GM12878 (cell line): ENCODE measurements around the gene OR4D2. TPM values are rescaled to one million over a fixed set of nuclear protein-coding genes. Genes with fewer than 3 reads are reported as not detected.

ENCODE experiments used
- ATAC-seq: fragments of 200-7000 bp; cut with Tn5 transposase; 3 replicates; pipeline ENCODE4 v1.9.1; 2020; ENCODE audit warnings: mild to moderate bottlenecking, moderate library complexity
- BruUV-seq: library from RNA; stranded (reverse); fragments of 400-500 nt; replicated peaks from 2 replicates; lab custom pipeline; 2021; lab: Mats Ljungman, UMichigan
- CTCF ChIA-PET: fragments of 300-600 bp; sonication (Branson Sonifier 250); formaldehyde crosslinking; extraction: SDS; loops from one replicate; lab custom pipeline; 2021; ENCODE audit warnings: inconsistent platforms; lab: Yijun Ruan, JAX
- POLR2A ChIA-PET: fragments of 350-600 bp; formaldehyde crosslinking; extraction: SDS; loops from one replicate; lab custom pipeline; 2021; ENCODE audit warnings: inconsistent platforms; lab: Charles Lee
- RAD21 ChIA-PET: fragments of 300-600 bp; sonication (Branson Sonifier 250); formaldehyde crosslinking; loops from one replicate; lab custom pipeline; 2023; ENCODE audit warnings: antibody characterized with exemption; ENCODE audit not compliant: unreplicated experiment; lab: Charles Lee
- SMC1A ChIA-PET: fragments of 300-600 bp; sonication (Branson Sonifier 250); formaldehyde crosslinking; loops from one replicate; lab custom pipeline; 2023; ENCODE audit not compliant: unreplicated experiment, uncharacterized antibody; lab: Charles Lee
- DNase-seq: peaks from one replicate; pipeline ENCODE4 v3.0.0-alpha.2; 2011; ENCODE audit warnings: low read depth, low spot score
- FAIRE-seq: peaks from 3 replicates; lab custom pipeline; 2011; peaks lifted over from hg19 to GRCh38; lab: Jason Lieb, UNC
- H2AFZ ChIP-seq: 2 replicates; pipeline ENCODE4 v1.6.0; 2011; ENCODE audit warnings: low read depth, low read length, control low read depth; ENCODE audit not compliant: control insufficient read depth
- H3K27ac ChIP-seq: 2 replicates; pipeline ENCODE4 v1.5.1; 2011; ENCODE audit warnings: control low read depth; ENCODE audit not compliant: control insufficient read depth, insufficient read depth
- H3K27me3 ChIP-seq, 2 experiments: replicated peaks in 1 of 2; 2 replicates each; pipeline versions ENCODE4 v1.6.0 to v1.6.1; 2011; ENCODE audit warnings: low read length in 1 of 2; ENCODE audit not compliant: control insufficient read depth in 2 of 2, insufficient read depth in 2 of 2
- H3K36me3 ChIP-seq, 2 experiments: 2 replicates each; pipeline ENCODE4 v1.5.1; 2011; ENCODE audit warnings: low read length in 1 of 2; ENCODE audit not compliant: control insufficient read depth in 2 of 2, insufficient read depth in 2 of 2
- H3K4me1 ChIP-seq: 2 replicates; pipeline ENCODE4 v1.6.1; 2011; ENCODE audit warnings: mild to moderate bottlenecking, low read length, moderate library complexity, mixed read lengths; ENCODE audit not compliant: control insufficient read depth, insufficient read depth
- H3K4me2 ChIP-seq: 2 replicates; pipeline ENCODE4 v1.6.0; 2011; ENCODE audit warnings: control low read depth; ENCODE audit not compliant: control insufficient read depth, insufficient read depth
- H3K4me3 ChIP-seq: fragments of 200-600 bp; sonication (generic); 2 replicates; pipeline ENCODE4 v1.5.1; 2016
- H3K79me2 ChIP-seq: 2 replicates; pipeline ENCODE4 v1.6.0; 2011; ENCODE audit warnings: low read length; ENCODE audit not compliant: control insufficient read depth, insufficient read depth
- H3K9ac ChIP-seq: 2 replicates; pipeline ENCODE4 v1.8.0; 2011; ENCODE audit warnings: low read length, control low read depth, mixed read lengths; ENCODE audit not compliant: control insufficient read depth, insufficient read depth
- H3K9me3 ChIP-seq: replicated peaks from 3 replicates; pipeline ENCODE4 v1.5.1; 2011; ENCODE audit warnings: mild to moderate bottlenecking, low read length; ENCODE audit not compliant: control insufficient read depth, insufficient read depth
- H4K20me1 ChIP-seq: 2 replicates; pipeline ENCODE4 v1.6.0; 2011; ENCODE audit not compliant: control insufficient read depth, insufficient read depth
- ASH2L ChIP-seq: fragments of 300-600, 200-600 bp; sonication (generic); IDR thresholded peaks from 2 replicates; pipeline ENCODE4 v1.6.1; 2017; ENCODE audit warnings: low read depth, mild to moderate bottlenecking, borderline replicate concordance
- BACH1 ChIP-seq: fragments of 450-650 bp; IDR thresholded peaks from 2 replicates; pipeline ENCODE4 v1.6.1; 2017; ENCODE audit warnings: mild to moderate bottlenecking, borderline replicate concordance
- CEBPB ChIP-seq, 2 experiments: fragments of 150-350 bp in 1 of 2; IDR thresholded peaks; 2 replicates each; pipeline ENCODE4 v1.6.1; 2012 to 2014; ENCODE audit warnings: low read depth in 2 of 2, low read length in 2 of 2, borderline replicate concordance in 1 of 2, inconsistent platforms in 1 of 2
- HDAC6 ChIP-seq: fragments of 200-600 bp; sonication (generic); IDR thresholded peaks from one replicate; pipeline ENCODE4 v1.8.0; 2017; ENCODE audit warnings: antibody characterized with exemption; ENCODE audit not compliant: unreplicated experiment
- IKZF1 ChIP-seq: fragments of 450-650 bp; conservative IDR thresholded peaks from 2 replicates; pipeline ENCODE4 v1.6.1; 2017; ENCODE audit warnings: antibody characterized with exemption, mild to moderate bottlenecking
- KDM1A ChIP-seq: fragments of 200-600 bp; sonication (generic); IDR thresholded peaks from 2 replicates; pipeline ENCODE4 v1.6.1; 2016; ENCODE audit warnings: borderline replicate concordance
- LARP7 ChIP-seq: fragments of 450-650 bp; IDR thresholded peaks from 2 replicates; pipeline ENCODE4 v1.6.1; 2017; ENCODE audit warnings: mild to moderate bottlenecking
- MTA3 ChIP-seq: IDR thresholded peaks from 2 replicates; pipeline ENCODE4 v1.6.1; 2012; ENCODE audit warnings: low read length, inconsistent platforms, borderline replicate concordance
- MYB ChIP-seq: fragments of 150-350 bp; IDR thresholded peaks from 2 replicates; pipeline ENCODE4 v1.6.1; 2014; ENCODE audit warnings: mild to moderate bottlenecking, low read depth, low read length, borderline replicate concordance
- RBBP5 ChIP-seq: fragments of 200-600 bp; sonication (generic); conservative IDR thresholded peaks from 2 replicates; pipeline ENCODE4 v1.6.1; 2016
- SUPT20H ChIP-seq: IDR thresholded peaks from 2 replicates; pipeline ENCODE4 v1.6.1; 2011; ENCODE audit warnings: low read depth, mild to moderate bottlenecking, low read length, moderate library complexity, borderline replicate concordance; ENCODE audit not compliant: control insufficient read depth
- ZNF207 ChIP-seq: fragments of 450-650 bp; IDR thresholded peaks from 2 replicates; pipeline ENCODE4 v1.6.1; 2014; ENCODE audit warnings: antibody characterized with exemption, mild to moderate bottlenecking, borderline replicate concordance
- ZNF384 ChIP-seq: IDR thresholded peaks from 2 replicates; pipeline ENCODE4 v1.6.1; 2012; ENCODE audit warnings: low read depth, mild to moderate bottlenecking, low read length, improper control_type of control experiment, borderline replicate concordance
- WGBS: methylation state at CpG from one replicate; pipeline ENCODE4 v1.1.6; 2016; ENCODE audit warnings: low lambda C conversion rate; ENCODE audit not compliant: insufficient replicate concordance, insufficient coverage; ENCODE audit errors: missing lambda C conversion rate; 5-methylcytosine and 5-hydroxymethylcytosine counted together
- in situ Hi-C: fragments of 300-500 bp; cut with MboI; formaldehyde crosslinking; loops from 9 replicates; pipeline ENCODE4 v1.14.3; 2018; ENCODE audit warnings: mixed read lengths
- intact Hi-C: fragments of 100-400 bp; cut with micrococcal nuclease; formaldehyde crosslinking; loops from one replicate; pipeline ENCODE4 v1.14.2; 2022; ENCODE audit not compliant: unreplicated experiment
- polyA plus RNA-seq, 11 experiments: library from polyadenylated mRNA; depleted of rRNA in 4 of 11; unstranded in 6 of 11; stranded (reverse) in 5 of 11; fragments of >200 nt; fragmentation: Nextera tagmentation in 4 of 11; fragmentation: Illumina TruSeq in 1 of 11; extraction: Ambion mirVana in 4 of 11; extraction: Trizol in 1 of 11; gene quantifications; 1 replicate in 1 of 11; 2 replicates in 10 of 11; pipeline versions ENCODE4 v1.2.1 to v1.2.3, GENCODE V29; 2011 to 2016; ENCODE audit warnings: inconsistent platforms in 2 of 11, missing spikeins in 2 of 11, low read depth in 1 of 11
- total RNA-seq, 4 experiments: library from RNA; depleted of rRNA in 3 of 4; stranded (reverse); fragments of >200 nt in 3 of 4; fragmentation: Illumina TruSeq in 1 of 4; extraction: Trizol in 1 of 4; gene quantifications; 2 replicates each; pipeline versions ENCODE4 v1.2.1 to v1.2.3, GENCODE V29; 2013 to 2021
- TF ChIP-seq, protein P1 (sequence below): fragments of 450-650 bp; formaldehyde crosslinking; IDR thresholded peaks from 2 replicates; pipeline ENCODE4 v1.5.0; 2022; ENCODE audit warnings: mild to moderate bottlenecking, missing genetic modification characterization

OR4D2 gene
- total and polyA plus RNA-seq, 10 of the 15 experiments (the other 5 are each of a cell fraction or from before 2014, with no cell fraction given) = 0.04 TPM; not detected in 9

DNA sequence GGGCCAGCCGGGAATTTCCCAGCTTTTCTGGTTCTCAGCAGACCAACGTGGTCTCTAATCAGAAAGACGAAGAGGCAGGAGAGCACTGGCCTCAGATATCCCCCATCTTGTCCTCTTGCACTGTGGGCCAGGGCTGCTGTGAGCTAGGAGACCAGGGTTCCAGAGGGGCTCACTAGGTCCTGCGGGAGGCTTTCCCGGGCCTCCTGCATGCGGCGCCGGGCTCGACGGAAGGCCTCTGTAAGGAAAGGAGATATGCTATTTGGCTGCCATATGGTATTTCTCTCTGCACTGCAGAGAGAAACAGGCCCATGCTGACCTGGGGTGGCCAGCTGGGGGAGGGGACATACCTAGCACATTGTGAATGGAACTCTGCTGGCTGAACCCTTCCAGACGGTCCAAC lies 39.2 kb downstream of the OR4D2 start:
- no TSS peak for BruUV-seq
- Histone ChIP-seq H3K79me2 (no peaks in the 10 kb centered on the region), H3K9me3 (no peaks in the 10 kb centered on the region), H3K9ac (no peak overlapping the region), H3K36me3 (peaks cover 0 to 9% of the 10 kb centered on the region in 2 experiments; a peak in 3 of 4 replicates), H4K20me1 (no peaks in the 10 kb centered on the region), H3K27ac (no peak overlapping the region), H3K27me3 (no peaks in the 10 kb centered on the region), H3K4me3 (no peak overlapping the region), H3K4me2 (no peak overlapping the region), H3K4me1 (no peaks in the 10 kb centered on the region), H2AFZ (no peak overlapping the region)
- POLR2A ChIA-PET = no interaction called here
- FAIRE-seq = no peak
- CTCF ChIA-PET = interaction anchor here (0.5 kb wide), 1 partner anchor 25 kb away, joined by 3 read pairs; no protein-coding TSS in a partner anchor
- in situ Hi-C loops (no loop called here), intact Hi-C loops (no loop called here)
- WGBS = 85% methylated on average over 11 of the region's 11 CpGs
- no peak for ATAC-seq
- TF ChIP-seq SUPT20H (no peak), ZNF207 (no peak), KDM1A (no peak), BACH1 (no peak), MYB (no peak), RBBP5 (no peak), ASH2L (no peak), MTA3 (no peak), ZNF384 (no peak), LARP7 (no peak), HDAC6 (no peak), CEBPB (IDR thresholded peaks at IDR 0.05; ENCODE audit: borderline replicate concordance in 1 of 2, low read depth in 2 of 2, low read length in 2 of 2) (no peak), IKZF1 (no peak)
- TF ChIP-seq, protein P1, sequence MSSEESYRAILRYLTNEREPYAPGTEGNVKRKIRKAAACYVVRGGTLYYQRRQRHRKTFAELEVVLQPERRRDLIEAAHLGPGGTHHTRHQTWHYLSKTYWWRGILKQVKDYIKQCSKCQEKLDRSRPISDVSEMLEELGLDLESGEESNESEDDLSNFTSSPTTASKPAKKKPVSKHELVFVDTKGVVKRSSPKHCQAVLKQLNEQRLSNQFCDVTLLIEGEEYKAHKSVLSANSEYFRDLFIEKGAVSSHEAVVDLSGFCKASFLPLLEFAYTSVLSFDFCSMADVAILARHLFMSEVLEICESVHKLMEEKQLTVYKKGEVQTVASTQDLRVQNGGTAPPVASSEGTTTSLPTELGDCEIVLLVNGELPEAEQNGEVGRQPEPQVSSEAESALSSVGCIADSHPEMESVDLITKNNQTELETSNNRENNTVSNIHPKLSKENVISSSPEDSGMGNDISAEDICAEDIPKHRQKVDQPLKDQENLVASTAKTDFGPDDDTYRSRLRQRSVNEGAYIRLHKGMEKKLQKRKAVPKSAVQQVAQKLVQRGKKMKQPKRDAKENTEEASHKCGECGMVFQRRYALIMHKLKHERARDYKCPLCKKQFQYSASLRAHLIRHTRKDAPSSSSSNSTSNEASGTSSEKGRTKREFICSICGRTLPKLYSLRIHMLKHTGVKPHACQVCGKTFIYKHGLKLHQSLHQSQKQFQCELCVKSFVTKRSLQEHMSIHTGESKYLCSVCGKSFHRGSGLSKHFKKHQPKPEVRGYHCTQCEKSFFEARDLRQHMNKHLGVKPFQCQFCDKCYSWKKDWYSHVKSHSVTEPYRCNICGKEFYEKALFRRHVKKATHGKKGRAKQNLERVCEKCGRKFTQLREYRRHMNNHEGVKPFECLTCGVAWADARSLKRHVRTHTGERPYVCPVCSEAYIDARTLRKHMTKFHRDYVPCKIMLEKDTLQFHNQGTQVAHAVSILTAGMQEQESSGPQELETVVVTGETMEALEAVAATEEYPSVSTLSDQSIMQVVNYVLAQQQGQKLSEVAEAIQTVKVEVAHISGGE (CRISPR knock-in tag) = no peak
- RAD21 ChIA-PET = no interaction called here
- SMC1A ChIA-PET = no interaction called here
- no peak for DNase-seq
